Stimulated activated CD8-positive, alpha-beta memory T cell treated with anti-CD3 and anti-CD28 coated beads, Interleukin-12 subunit alpha, Interleukin-12 subunit beta, amount 100 ng/mL, for 1 hour (primary cell): Measurements from ENCODE around the gene ADORA1.

Experiments
- DNase-seq: peaks from one replicate; pipeline ENCODE4 v3.0.0-alpha.2; 2020; ENCODE audit warnings: low read depth

ADORA1 gene

DNA sequence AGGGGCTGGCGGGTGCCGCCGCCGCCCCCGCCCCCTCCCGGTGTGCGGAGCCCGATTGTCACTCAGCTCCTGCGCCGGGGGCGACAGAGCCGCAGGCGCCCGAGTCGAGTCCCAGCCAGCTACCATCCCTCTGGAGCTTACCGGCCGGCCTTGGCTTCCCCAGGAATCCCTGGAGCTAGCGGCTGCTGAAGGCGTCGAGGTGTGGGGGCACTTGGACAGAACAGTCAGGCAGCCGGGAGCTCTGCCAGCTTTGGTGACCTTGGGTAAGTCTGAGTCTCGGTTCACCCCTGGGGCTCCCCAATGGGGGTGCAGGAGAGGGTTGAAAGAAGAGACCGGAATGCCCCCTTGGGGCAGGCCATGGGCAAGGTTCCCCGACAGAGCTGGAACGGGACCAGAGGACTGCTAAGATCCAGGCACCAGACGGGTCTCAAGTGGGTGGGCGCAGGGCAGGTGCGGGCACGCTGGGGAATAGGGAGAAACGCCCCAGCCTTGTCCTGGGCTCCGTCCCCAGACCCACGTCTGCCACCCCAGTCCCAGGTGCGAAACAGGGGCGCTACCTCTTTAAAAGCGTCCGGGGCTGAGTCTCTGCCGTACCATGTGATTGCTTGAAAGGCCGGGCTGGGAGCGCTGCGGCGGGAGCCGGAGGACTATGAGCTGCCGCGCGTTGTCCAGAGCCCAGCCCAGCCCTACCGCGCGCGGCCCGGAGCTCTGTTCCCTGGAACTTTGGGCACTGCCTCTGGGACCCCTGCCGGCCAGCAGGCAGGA is at the start of gene ADORA1:
Gene ADORA1 (plus strand): TSS at position 61 of the 765 bp plus-strand sequence. CDS start 1,116 bp downstream, outside the sequence.
- DNase-seq: no peak

DNA sequence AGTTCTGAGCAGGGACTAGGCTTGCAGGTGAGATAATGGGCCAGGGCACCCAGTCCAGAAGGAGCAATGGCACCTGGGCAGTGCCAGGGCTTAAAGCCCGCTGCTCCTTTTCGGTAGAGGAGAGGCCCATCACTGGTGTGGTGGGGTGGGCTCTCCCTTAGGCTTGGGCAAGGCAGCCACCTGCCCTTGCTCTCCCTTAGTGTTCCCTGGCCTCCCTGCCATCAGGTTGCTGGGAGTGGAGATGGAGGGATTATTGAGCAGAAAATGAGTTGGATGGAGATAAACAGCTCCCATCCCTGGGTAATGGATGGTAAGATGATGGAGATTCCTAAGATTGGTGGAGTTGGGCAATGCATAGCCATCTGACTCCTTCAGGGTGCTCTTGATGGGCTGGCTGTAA is 49.6 kb upstream of the ADORA1 start:
- DNase-seq: no peak

DNA sequence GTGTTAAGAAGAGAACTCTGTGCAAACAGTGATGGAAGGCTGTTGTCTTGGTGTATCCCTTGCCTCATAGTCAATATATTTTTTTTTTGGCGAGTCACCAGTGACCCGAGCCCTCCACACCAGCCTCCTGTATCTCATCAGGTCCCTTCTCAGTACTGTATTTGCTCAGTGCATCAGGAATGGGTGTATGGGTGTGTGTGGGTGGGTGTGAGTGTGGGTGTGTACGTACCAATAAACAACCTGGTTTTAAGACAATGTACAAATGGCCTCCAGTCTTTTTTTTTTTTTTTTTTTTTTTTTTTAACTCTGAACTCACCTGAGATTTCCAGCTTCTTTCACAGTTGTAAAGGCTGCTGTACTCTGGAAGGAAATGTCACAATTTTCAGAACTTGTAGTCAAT is 49.0 kb upstream of the ADORA1 start:
- DNase-seq: no peak

DNA sequence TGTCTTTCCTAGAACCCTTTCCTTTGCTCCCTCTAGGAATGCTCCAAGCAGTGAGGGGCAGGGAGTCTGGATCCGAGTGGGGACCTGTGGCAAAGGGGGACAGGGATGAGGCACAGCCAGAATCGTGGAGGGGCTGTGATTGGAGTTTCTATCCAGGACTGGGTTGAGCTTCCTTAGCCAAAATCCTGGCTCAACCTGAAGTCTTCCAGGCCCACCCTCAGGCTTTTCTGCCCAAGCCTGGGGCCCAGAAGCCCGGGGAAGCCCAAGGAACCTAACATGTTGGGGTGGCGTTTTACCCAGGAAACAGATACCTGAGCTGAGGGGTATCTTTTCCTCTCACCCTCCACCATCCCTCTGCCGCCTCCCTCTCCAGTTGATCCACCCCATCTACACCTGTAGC is 47.1 kb upstream of the ADORA1 start:
- no peak for DNase-seq

DNA sequence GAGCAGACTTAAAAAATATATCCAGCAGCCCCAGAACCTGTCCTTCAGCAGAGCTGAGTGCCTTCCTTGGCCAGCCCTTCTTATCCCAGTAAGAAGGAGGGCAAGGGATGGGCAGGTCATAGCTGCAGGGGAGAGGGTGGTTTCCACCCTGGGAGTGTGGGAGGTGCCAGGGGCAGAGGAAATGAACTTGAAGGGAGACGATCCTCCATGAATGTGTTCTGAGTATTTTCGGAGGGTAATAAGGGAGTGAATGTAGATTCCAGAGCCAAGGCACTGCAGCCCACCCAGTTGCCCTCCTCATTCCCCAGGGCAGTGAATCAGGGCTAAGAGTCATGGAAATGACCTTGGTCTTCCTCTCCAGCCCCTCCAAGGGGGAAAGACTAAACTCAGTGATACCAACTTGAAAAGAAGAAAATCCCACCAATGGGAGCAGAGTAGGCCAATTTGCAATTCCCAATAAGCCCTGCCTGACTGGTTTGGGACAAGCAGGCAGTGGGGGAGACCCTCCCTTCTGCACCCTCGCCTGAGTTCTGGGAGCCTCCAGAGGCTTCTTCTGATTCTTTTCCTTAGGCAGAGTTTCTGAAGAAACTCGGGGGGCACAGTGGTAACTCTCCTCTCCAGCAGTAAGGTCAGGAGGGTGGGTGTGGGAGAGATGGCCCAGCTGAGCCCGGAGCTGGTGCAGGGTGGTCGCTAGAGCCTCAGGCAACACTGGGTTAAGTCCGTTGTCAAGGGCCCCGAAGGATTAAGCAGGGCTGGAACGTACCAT is 45.9 kb upstream of the ADORA1 start:
- DNase-seq: no peak

DNA sequence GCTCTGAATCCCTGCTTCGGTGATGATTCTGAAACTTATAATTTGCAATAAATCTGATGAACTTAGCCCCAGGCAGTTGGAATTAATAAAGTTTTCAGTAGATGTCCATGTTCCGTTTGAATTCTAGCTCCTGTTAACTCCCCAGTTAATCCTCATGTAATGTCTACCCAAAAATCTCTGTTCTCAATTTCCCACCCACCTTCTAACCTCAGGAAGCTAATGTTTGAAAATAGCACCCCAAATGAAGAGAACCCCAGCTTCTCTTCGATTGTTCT is 45.4 kb upstream of the ADORA1 start:
- no peak for DNase-seq

DNA sequence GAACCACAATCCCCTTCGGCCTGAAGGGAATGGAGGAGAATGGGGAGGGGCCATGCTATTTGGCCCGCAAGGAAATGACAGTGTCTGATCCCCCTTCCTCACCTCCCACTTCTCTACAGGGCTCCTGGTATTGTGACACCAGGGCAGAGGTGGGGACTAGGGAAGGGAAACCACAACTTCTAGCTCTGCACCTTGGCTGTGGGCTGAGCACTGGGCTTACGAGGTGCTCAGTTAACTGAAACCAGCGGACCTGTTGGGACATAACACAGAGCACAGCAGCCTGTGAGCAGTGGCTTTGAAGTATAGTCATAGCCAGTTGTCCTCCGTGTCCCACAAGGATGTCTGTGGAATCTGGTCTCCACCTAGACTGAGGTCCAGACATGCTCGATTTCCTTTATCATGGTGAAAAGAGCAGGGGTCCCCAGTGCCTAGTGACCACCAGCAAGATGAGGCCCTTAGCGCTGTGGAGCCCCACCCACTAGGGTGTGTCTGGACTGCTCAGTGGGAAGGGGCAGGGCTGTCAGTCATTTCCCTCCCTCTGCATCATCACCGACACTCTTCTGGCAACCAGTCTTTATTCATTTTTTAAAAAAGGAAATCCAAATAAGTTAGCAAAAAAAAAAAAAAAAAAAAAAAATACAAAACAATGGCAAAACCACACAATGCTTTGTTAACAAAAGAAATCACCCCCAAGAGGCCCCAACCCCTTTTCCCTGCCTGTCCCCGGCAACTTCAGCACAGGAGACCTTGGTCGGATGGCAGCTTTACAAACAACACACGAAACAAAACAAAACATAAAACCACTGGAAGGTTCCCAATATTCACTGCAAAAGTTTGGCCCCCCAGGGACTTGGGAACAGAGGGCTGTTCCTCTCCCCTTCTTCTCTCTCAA is 44.7 kb upstream of the ADORA1 start:
- DNase-seq: no peak

DNA sequence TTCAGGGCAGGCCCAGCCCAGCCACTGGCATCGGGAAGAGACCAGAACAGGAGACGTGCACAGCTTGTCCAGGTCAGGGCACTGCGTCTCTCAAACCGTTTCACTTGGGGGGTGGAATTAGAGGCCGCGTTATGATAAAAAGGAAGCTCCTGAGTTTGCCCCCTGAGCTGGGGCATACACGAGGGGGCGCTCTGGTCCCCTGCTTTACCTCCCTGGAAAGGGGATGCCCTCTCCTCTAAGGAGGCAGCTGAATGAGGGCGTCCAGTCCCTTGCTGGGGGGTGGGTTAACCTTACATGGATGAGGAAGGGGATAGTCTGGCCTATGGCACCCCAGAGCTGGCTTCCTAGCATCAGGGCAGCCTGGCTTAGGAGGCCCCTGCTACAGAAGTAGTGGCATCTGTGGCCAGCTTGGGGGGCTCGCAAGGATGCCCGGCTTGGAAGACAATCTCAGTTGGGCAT is 44.0 kb upstream of the ADORA1 start:
- no peak for DNase-seq

DNA sequence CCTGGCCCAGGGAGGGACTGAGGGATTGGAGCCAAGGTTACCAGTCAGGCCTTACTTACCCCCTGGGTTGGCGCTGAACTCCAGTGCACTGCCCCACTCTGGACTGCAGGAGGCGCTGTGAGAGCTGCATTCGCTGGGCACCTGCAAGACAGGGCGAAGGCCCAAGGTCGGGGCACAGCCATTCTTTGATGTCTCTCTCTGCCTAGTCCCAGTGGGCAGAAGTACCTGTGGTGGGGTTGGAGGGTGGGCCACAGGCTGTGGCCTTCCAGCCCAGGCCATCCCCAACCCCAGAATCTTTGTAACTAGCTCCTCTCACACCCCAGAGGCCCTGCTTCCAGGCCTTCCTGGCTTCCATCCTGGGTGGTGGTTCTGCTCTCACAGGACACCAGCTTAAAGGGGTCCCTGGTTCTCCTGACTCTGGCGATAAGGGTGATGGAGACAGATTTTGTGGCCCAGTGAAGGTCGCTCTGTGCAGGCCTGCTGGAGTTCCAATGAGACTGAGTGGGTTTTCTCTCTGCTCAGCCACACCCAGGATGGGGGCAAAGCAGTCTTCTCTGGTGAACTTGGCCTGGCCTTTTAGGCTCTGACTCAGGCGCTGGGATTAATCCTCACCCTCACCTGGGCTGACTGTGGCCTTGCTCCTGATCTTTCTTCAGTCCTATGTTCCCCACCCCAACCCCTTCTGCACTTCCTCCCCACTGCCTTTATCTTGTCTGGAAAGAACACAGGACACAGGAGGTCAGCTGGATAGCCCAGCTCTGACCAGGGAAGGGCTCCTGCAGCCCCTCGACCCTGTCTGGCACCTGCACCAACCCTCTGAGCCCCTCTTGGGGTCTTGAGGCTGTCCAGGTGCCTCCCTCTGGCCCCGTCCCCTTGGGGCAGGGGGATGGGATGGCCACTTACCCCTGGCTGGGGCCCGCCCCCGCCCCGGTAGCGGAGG is 42.7 kb upstream of the ADORA1 start:
- DNase-seq: no peak

DNA sequence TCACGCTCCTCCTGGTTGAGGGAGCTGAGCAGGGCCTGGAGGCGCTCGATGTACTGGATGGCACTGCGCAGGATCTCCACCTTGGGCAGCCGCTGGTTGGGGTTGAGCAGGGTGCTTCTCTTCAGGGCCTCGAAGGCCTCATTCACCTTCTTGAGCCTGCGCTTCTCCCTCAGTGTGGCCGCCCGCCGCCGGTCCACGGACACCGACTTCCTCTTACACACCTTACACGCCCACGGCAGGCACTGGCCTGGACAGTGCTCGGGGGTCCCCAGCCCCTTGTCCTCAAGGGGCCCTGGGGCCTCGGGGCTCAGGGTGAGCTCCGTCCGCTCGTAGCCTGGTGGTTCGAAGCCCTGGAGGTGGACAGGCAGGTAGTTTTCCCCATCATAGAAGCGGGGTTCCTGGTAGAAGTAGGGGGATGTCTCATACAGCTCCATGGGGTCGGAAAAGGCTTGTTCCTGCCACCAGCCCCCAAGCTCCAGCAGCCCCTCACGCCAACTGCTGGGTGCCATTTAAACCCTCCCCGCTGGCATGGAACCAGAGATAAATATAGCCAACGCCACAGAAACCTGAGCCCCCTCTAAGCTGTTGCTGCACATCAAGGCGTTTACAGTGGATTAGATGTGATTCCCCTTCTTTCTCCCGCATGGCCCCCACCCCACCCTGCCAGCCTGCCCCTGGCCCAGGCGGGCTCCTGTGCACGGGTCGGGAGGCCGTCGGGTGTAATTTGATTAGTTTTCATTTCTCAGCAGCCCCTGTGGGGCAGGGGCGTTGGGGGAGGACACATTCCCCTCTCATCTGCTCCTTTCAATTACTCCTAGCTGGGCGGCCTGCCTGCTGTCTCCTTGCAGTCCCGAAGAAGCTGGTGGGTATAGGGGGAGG is 41.8 kb upstream of the ADORA1 start, which contains the start of gene MYOG:
Gene MYOG (minus strand): TSS at position 485 of the 879 bp plus-strand sequence. CDS start 51 bp downstream, at position 434.
- DNase-seq: no peak

DNA sequence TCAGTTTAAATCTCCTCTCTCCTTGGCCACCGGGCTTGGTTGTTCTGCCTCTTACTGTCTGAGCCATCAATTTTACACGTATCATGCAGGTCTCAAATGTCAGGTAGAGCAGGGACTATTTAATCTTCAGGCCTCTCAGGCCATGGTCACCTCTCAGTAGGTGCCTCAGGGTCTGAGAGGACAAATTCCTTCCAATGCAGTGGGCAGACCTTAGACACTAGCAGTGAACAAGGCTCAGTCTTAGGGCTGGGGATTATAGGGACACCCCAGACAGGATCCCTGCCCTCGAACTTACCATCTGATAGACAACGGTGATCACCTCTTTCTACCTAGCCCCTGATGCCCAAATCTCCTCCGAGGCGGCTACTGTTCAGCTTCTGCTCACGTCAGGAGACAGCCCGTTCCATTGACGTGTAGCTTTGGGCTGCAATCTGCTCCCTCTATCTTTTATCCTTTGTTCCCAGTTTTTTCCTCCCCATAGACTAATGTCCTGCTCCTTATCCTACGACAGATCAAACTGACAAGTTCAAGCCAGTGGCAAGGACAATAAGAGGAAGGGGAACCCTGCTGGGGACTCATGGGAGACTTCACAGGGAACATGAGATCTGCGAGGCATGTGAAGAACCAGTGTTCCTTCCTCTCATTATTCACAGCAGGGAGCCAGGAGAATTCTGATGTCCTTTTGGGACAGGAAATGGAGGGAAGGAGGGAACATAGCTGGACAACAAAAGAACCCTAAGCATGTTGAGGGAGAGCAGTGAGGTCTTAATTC is 40.3 kb upstream of the ADORA1 start:
- DNase-seq: no peak

DNA sequence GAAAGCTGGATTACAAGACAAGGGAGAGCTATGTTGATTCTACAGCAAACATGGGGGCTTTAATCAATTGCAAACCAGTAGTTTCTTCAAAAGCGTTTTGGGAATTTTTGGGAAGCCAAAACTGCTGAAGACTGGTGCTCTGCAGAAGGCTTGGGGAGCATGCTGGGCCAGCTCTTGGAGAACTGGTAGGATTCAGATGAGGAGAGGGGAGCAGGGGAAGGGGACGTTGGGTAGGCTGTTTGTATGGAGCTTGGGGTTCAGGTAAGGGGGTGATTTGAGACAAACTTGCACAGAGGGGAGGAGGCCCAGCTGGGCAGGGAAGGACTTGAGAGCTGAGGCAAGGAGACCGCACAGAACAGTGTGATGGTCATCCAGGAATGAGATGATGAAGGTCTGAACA is 39.1 kb upstream of the ADORA1 start:
- no peak for DNase-seq

DNA sequence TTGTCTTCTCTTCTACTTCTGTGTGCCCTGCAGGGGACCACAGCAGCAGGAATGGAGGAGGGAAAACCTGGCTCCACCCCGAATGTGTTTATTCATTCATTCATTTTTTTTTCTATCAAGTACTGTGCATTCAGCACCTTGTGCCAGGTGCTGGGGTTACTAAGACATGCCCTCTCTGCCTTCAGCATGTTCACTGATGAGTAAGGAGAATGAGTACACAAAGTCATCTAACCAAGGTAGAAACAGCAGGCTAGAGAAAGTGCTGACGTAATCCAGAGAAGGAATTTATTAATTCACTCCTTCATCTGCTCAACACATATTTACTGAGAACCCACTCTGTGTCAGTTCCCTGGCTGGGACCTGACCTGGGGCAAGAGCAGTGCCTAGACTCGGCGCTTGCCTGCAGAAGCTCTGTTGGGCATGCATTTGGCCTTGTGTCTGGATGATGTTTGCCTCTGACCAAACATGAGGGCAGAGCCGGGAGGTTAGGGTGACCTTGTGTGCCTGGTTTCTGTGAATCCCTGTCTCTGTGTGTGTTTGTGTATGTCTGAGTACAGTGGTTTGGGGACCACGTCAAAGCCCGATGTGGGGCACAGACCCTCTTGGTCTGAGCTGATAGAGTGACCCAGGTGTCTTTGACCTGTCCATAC is 38.4 kb upstream of the ADORA1 start:
- no peak for DNase-seq

DNA sequence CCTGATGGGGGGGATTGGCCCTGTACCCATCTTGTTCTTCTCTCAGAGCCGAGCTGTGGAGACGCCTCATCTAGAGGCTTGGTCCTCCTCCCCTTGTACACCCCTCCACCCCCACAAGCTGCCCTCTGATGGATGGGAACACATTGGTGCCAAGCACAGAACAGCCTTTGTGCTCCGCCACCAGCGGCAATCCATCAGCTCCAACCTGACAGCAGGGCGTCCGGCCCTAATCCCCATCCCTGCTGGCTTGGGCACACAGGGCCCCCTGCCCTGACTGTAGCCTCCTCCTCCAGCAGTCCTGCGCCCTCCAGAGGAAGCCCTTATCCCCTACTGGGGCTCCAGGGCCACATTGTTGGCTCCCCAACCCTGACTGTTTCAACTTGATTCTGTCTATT is 37.9 kb upstream of the ADORA1 start:
- DNase-seq: no peak

DNA sequence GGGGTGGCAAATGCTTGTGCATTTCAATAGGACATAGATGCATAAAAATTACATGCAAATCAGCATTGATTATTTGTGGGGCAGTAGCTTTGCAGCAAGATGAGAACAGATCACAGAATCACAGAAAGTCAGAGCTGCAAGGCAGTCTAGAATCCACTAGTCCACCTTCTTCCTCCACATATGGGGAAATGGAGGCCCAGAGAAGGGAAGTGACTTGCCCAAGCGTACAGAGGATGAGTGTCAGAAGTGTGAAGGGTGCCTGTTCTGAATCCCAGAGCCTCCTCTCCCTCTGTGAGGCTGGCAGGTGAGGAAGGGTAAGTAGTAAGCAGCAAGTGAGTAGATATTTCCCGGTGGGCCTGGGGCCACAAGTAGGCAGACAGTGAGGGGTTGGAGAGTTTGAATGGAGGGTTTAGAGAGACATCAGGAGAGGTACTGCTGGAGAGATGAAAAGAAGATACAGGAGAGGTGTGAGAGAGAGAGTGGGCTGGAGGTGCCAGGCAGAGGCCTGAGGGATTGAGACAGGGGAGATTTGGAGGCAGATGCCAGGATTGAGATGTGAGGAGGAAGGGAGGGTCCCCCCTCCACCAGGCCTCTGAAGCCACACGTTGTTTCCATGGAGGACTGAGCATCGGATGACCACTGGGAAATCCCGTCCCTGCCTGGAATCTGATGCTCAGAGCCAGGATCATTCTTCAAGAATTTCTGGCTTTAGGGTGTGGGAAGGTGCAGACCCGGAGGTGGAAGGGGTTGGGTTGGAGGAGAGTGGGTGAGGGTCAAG is 36.9 kb upstream of the ADORA1 start:
- no peak for DNase-seq

DNA sequence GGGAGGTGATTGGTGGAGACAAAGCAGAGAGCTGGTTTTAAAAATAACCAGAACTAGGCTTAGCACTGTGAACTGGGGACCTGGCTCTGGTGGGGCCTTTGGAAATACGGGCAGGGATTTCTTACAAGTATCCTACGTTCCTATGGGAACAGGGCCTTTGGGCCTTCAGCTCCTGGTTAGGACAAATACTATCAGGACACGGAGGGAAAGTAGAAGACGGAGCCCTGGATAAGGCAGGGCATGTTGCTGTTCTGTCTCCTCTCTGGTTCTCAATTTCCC is 36.4 kb upstream of the ADORA1 start:
- DNase-seq: no peak

DNA sequence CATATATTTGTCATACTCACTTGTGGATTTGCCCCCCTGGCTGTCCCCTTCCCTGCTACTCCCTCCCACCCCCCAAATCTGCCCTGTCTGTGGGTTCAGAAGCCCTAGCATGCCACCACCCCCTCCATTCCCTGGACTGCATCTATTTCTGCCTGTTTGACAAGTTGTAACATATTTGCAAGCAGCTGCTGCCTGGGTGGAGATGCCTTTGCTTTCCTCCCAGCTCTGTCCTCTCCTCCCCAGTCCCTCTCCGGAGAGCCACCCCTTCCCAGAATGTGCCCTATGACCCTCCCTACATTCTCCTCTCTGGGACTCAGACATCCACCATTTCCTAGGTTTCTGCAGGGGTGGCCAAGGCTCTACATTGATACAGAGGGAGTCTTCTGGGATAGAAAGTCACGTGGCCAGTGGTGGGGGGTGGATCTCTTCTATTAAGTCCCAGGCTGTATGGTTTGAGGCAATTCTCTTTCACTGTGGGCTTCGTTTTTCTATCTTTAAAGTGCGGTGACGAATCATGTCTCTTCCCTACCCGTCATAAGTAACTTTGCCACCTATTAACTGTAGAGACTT is 35.7 kb upstream of the ADORA1 start:
- no peak for DNase-seq

DNA sequence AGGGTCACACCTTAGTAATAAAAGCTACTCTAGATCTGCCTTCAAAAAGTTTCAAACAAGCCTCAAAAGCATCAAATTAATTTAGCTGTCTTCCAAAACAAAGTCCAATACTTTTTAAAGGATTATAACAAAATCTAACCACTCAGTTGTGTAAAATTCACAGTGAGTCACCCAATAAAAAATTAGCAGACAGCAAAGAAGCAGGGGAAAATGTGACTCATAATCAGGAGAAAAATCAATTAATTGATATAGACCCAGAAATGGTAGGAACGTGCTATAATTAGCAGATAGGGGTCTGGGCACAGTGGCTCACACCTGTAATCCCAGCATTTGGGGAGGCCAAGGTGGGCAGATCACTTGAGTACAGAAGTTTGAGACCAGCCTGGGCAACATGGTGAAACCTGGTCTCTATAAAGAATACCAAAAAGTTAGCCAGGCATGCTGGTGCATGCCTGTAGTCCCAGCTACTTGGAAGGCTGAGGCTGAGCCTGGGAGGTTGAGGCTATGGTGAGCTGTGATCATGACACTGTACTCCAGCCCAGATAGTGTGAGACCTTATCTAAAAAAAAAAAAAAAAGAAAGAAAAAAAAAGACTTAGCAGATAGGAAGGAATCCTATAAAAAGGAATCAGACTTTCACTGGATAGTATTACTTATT is 33.6 kb upstream of the ADORA1 start:
- no peak for DNase-seq
